ENCODE results near the gene CDH1. TPM values are rescaled to one million over a fixed set of nuclear protein-coding genes. Genes with fewer than 3 reads are reported as not detected.

CDH1 gene
- total and polyA plus RNA-seq, 11 donors = 0.08 to 5.3 (median 0.27) TPM; not detected in 8

DNA sequence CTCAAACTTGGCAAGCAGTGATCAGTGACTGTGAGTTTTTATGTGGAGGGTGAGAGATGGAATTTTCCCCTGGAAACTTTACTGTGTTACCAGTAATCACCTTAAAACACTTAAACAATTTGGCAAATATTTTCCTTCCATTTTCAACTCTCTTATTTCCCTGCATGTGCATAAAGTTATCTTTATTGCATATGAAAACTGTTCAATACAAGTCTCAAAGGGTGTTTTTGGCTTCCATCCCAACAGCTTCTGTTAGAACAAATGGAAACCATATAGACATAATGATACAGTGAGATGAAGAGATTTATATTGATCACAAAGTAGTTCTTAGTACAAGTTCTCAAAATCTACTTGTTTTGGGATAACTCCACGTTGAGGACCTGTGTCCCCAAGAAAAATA is 69.9 kb downstream of the CDH1 start:
- ATAC-seq (no peak), DNase-seq (no peak)
- intact Hi-C loops (cut with DNase I) = loop anchor here in 2 of 10 donors (10.0 kb wide), 2 partner anchors 102 to 282 kb away; no protein-coding TSS in a partner anchor
- no peaks in the 10 kb centered on the region for H3K36me3 ChIP-seq
- 55 to 73% (median 64%) methylated on average over 1 of the region's 1 CpG for WGBS, 4 donors
- H3K27me3 ChIP-seq = peaks cover 0 to 10% (median 0%) of the 10 kb centered on the region in 9 donors
- no peak overlapping the region for H3K27ac ChIP-seq
- TF ChIP-seq, protein P1, sequence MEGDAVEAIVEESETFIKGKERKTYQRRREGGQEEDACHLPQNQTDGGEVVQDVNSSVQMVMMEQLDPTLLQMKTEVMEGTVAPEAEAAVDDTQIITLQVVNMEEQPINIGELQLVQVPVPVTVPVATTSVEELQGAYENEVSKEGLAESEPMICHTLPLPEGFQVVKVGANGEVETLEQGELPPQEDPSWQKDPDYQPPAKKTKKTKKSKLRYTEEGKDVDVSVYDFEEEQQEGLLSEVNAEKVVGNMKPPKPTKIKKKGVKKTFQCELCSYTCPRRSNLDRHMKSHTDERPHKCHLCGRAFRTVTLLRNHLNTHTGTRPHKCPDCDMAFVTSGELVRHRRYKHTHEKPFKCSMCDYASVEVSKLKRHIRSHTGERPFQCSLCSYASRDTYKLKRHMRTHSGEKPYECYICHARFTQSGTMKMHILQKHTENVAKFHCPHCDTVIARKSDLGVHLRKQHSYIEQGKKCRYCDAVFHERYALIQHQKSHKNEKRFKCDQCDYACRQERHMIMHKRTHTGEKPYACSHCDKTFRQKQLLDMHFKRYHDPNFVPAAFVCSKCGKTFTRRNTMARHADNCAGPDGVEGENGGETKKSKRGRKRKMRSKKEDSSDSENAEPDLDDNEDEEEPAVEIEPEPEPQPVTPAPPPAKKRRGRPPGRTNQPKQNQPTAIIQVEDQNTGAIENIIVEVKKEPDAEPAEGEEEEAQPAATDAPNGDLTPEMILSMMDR (IDR thresholded peaks at IDR 0.05) = no peak
- TF ChIP-seq POLR2A (IDR thresholded peaks at IDR 0.05) = no peak
- H3K4me3 ChIP-seq = no peak overlapping the region
- no peaks in the 10 kb centered on the region for H3K9me3 ChIP-seq
- no peaks in the 10 kb centered on the region for H3K4me1 ChIP-seq

DNA sequence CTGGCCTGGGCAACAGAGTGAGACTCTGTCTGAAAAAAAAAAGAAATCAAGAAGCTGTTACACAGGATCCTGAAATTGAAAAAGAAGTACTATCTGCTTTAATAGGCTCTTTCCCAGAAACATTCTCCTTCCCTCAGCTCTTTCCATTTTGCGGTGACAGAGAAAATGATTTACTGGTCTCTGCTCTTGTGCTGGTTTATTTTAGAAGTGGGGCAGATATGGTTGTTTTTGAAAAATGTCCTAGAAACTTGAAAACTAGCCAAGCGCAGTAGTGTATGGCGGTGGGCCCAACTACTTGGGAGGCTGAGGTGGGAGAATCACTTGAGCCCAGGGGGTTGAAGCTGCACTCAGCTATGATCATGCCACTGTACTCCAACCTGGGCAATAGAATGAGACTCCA is 77.4 kb downstream of the CDH1 start:
- ATAC-seq = no peak
- intact Hi-C loops (cut with DNase I) = no loop called here
- TF ChIP-seq POLR2A (IDR thresholded peaks at IDR 0.05) = no peak
- TF ChIP-seq, protein P1 (IDR thresholded peaks at IDR 0.05) = no peak

DNA sequence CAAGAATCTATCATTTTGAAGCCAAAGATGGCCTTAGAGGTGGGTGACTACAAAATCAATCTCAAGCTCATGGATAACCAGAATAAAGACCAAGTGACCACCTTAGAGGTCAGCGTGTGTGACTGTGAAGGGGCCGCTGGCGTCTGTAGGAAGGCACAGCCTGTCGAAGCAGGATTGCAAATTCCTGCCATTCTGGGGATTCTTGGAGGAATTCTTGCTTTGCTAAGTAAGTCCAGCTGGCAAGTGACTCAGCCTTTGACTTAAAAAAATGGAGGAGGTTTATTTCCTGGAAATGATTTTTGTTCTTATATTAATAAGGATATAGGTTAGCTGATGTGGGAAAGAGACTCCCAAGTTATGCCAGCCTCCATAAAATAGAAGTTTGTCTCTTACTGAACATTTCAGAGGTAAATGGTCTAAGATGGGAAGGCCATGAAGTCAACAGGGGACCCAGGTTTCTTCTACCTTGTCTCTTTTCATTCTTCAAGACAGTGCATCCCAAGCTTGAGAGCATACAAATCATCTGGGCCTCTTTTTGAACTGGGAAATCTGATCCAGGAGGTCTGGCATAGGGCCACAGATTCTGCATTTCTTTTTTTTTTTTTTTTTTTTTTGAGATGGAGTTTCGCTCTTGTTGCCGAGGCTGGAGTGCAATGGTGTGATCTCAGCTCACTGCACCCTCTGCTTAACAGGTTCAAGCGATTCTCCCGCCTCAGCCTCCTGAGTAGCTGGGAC is 86.5 kb downstream of the CDH1 start:
- ATAC-seq (no peak), DNase-seq (no peak)
- Histone ChIP-seq H3K4me3 (no peak overlapping the region), H3K36me3 (no peaks in the 10 kb centered on the region), H3K4me1 (no peaks in the 10 kb centered on the region), H3K9me3 (peaks cover 0 to 6% (median 0%) of the 10 kb centered on the region in 12 donors), H3K27me3 (no peaks in the 10 kb centered on the region), H3K27ac (no peak overlapping the region)
- TF ChIP-seq POLR2A (IDR thresholded peaks at IDR 0.05) = no peak
- TF ChIP-seq, protein P1 (IDR thresholded peaks at IDR 0.05) = no peak
- 66 to 73% (median 68%) methylated on average over 8 of the region's 8 CpGs for WGBS, 4 donors
- intact Hi-C loops (cut with DNase I) = no loop called here

More for the DNA sequence above, 77.4 kb downstream of the CDH1 start:
- Histone ChIP-seq H3K9me3 (no peaks in the 10 kb centered on the region), H3K27ac (no peak overlapping the region), H3K4me1 (no peaks in the 10 kb centered on the region), H3K27me3 (peaks cover 0 to 7% (median 0%) of the 10 kb centered on the region in 9 donors), H3K36me3 (no peaks in the 10 kb centered on the region), H3K4me3 (no peak overlapping the region)
- 88 to 96% (median 93%) methylated on average over 3 of the region's 3 CpGs for WGBS, 4 donors
- DNase-seq = no peak

DNA sequence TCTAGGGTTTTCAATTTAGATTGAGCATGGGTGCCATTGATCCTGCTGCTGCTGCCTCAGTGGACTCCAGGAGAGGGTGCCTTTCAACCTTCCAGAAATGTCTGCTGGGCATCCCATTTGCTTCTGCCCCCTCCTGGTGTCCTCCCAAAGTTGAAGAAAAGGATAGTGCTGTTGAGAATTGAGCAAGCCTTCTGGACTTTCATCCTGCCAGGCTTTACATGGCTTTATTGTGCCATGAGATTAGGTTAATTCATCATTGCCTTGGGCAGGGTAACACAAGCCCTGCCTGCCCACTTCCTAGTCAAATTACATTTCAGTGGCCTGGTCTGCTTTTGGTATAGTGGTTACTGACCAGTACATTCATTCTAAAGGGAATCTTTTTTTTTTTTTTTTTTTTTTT is 88.3 kb downstream of the CDH1 start:
- Histone ChIP-seq H3K27me3 (peaks cover 0 to 2% (median 0%) of the 10 kb centered on the region in 9 donors), H3K27ac (no peak overlapping the region), H3K36me3 (no peaks in the 10 kb centered on the region), H3K9me3 (peaks cover 0 to 6% (median 0%) of the 10 kb centered on the region in 12 donors), H3K4me1 (no peaks in the 10 kb centered on the region), H3K4me3 (no peak overlapping the region)
- intact Hi-C loops (cut with DNase I) = no loop called here
- ATAC-seq (no peak), DNase-seq (no peak)
- TF ChIP-seq POLR2A (IDR thresholded peaks at IDR 0.05) = no peak
- TF ChIP-seq, protein P1 (IDR thresholded peaks at IDR 0.05) = no peak

Measured in heart left ventricle (tissue), 16 donors.